Measurements from ENCODE around the gene PTPRN2.

The PTPRN2 gene

GRCh38 chr7:157630301-157630853, 957.2 kb downstream of the PTPRN2 start:
- DNase-seq: no peak

- no peak for DNase-seq
These were observed 959.2 kb downstream of the PTPRN2 start for GRCh38 chr7:157628456-157628855.

- no peak for DNase-seq
These were observed 960.0 kb downstream of the PTPRN2 start for GRCh38 chr7:157627646-157628045.

GRCh38 chr7:157627033-157627432, 960.6 kb downstream of the PTPRN2 start:
- DNase-seq: no peak

- DNase-seq: no peak
These were observed 961.5 kb downstream of the PTPRN2 start for GRCh38 chr7:157625973-157626742.

GRCh38 chr7:157623556-157623955, 964.1 kb downstream of the PTPRN2 start:
- no peak for DNase-seq

- no peak for DNase-seq
These were observed 965.0 kb downstream of the PTPRN2 start for GRCh38 chr7:157622408-157623205.

- DNase-seq: no peak
These were observed 965.6 kb downstream of the PTPRN2 start for GRCh38 chr7:157622000-157622399.

GRCh38 chr7:157621131-157621681, 966.4 kb downstream of the PTPRN2 start:
- no peak for DNase-seq

- no peak for DNase-seq
These were observed 967.0 kb downstream of the PTPRN2 start for GRCh38 chr7:157620616-157621015.

GRCh38 chr7:157619753-157620525, 967.7 kb downstream of the PTPRN2 start:
- DNase-seq: no peak

GRCh38 chr7:157618823-157619606, 968.6 kb downstream of the PTPRN2 start:
- DNase-seq: no peak

- DNase-seq: no peak
These were observed 969.4 kb downstream of the PTPRN2 start for GRCh38 chr7:157618091-157618726.

GRCh38 chr7:157617401-157617800, 970.2 kb downstream of the PTPRN2 start:
- DNase-seq: no peak

GRCh38 chr7:157616931-157617330, 970.7 kb downstream of the PTPRN2 start:
- no peak for DNase-seq

GRCh38 chr7:157616426-157616825, 971.2 kb downstream of the PTPRN2 start:
- DNase-seq: no peak

- no peak for DNase-seq
These were observed 971.8 kb downstream of the PTPRN2 start for GRCh38 chr7:157615852-157616251.

- no peak for DNase-seq
These were observed 972.4 kb downstream of the PTPRN2 start for GRCh38 chr7:157615101-157615817.

- no peak for DNase-seq
These were observed 973.1 kb downstream of the PTPRN2 start for GRCh38 chr7:157614457-157615020.

- DNase-seq: no peak
These were observed 973.9 kb downstream of the PTPRN2 start for GRCh38 chr7:157613575-157614322.
